Right kidney (tissue), 1 donor: ENCODE measurements around the gene FBLN1.
"Not testable (repeated sequence)": the region's sequence is repeated elsewhere in the genome, so short reads cannot be mapped to it uniquely, and the experiment has no call there.

Source experiments
- DNase-seq: peaks from one replicate; pipeline ENCODE4 v3.0.0-alpha.2; 2016

The FBLN1 gene

GRCh38 chr22:45547016-45547345, 44.3 kb downstream of the FBLN1 start:
- DNase-seq = no peak

GRCh38 chr22:45547731-45548130, 45.0 kb downstream of the FBLN1 start:
- DNase-seq = no peak

GRCh38 chr22:45548247-45548840, 45.7 kb downstream of the FBLN1 start:
- no peak for DNase-seq

DNA sequence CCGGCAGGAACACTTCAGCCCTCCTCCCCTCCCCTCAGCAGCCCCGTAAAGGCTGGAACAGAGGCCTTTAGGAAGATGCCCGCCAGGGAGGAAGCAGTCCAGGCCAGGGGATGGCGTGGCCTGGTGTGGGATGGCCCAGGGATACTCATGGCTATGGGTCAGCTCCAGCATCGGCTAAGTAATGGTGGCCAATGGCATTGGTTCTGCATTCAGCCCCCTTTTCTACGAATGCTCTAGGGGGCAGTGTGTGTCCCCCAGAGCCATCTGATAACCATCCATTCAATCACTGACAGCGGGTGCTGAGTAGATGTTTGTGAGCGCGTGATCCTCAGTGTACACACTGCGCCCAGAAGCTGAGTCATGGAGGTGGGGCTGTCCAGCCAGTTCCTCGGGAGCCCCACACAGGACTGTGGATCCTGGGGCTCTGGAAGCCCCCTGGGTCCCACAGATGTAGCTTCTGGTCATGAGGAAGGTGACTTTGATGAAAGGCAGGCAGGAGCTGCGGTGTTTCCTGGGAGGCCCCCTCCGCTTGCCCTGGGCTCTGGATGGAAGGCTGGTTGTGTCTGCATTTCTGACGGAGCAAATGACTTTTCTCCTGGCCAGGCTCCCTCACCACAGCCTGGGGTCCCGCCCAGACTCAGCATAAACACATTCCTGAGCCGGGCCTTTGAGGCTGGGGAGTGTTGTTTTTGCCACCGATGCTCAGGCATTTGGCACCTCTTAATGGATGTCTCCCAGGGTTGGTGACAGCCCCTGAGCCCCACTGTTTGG, 46.5 kb downstream of the FBLN1 start:
- DNase-seq = no peak

DNA sequence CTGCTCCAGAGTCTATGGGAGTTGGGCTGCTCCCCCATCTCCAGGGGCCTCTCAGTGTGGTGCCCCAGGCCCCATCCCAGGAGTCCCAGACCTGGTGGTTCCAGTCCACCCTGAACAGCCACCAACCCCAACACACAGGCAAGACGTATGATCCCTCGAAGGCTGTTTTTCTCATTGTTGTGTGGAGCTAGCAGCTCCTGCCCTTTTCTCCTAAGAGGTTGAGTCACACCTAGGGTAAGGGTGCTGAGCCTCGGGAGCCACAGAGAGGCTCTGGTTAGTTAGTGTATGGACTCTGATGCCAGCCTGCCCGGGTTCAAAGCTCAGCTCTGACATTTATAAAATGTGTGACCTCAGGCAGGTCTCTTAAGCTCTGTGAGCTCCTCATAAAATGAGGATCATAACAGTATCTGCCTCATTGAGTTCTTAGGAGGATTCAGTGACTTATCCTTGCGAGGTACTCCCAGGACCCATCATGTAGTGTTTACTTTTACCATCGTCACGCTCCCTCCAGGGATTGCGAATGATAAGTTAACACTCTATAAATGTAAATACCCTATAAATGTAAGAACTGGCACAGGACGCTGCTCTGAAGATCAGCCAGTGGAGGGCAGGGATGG, 47.2 kb downstream of the FBLN1 start:
- DNase-seq = no peak

DNA sequence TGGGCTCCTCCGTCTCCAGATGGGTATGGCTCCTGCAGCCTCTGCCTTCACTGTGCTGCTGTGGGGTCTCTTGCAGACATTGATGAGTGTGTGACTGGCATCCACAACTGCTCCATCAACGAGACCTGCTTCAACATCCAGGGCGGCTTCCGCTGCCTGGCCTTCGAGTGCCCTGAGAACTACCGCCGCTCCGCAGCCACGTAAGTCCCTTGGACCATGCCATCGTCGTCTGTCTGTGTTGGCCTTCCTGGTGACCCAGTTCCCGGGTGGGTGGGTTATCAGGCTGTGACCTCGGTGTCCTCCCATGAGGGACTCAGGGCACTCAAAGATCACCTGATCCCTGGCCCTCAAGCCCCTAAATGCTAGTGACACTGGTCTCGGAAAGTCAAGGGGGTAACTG, 47.7 kb downstream of the FBLN1 start:
- DNase-seq = no peak

- DNase-seq = no peak
Observed at GRCh38 chr22:45550891-45551290, 48.2 kb downstream of the FBLN1 start.

- no peak for DNase-seq
Observed at GRCh38 chr22:45551310-45552016, 48.8 kb downstream of the FBLN1 start.

DNA sequence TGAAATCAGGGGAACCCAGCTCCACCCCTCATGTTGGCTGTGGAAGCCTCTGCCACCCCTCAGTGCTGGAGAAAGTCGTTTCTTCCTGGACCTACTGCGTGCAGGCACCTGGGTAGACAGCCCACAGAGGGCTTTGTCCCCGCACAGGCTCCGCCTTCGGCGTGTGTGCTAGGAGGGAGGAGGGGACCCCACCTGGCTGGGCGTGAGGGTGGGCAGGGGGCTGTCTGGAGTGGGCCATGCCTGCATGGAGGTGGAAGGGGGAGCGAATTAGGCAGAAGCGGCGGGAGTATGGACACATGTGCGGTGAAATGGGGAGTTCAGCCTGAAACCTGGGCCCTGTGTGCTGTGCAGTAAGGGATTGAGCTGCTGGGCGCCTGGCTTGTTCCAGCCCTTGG, 49.3 kb downstream of the FBLN1 start:
- DNase-seq = no peak

GRCh38 chr22:45552580-45553350, 50.1 kb downstream of the FBLN1 start:
- peak; percentile 70 for DNase-seq

DNA sequence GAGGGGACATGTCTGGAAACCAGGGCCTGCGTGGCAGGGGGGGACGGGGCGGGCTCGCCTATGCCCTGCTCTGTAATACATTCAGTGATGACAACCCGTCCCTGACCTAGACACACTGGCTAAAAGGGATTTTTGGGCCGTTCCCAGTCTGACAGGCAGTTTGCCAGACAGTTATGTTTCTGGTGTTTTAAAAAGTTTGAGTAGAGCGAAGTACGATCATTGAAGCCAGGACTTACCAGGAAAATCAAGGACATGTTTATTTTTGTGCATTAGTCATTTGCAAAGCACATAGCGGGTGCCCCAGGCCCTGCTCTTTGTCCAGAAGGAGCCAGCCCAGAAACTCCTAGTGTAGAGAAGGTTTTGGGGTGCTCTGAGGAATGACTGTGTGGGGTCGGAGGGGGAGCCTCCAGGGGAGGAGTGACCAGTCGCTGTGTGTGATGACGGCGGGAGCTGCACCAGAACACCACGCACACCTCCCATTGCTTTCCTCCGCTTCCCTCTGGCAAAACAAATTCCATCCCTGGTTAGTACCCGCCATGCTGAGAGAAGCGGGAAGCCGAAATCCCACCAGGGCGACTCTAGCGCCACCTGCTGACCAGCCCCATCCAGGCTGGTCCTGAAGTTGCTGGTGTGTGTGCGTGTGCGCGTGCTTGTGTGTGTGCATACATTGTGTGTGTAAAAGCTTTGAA, 50.8 kb downstream of the FBLN1 start:
- DNase-seq = peak; percentile 79

DNA sequence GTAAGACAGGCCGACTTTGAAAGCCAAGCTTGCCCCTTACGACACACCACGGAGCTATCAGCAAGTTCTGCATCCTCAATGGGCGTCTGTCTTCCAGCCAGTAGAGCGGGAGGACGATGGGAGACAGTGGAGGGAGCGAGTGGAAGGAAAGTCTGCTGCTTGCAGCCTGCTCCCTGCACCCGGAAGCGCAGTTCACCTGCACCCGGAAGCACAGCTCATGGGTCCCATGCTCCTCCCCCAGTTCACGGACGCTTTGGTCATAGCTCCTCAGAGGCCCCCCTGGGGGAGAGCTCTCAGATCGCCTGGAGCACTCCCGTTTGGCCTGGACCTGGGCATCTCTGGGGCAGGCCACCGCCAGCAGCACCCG, 51.3 kb downstream of the FBLN1 start:
- DNase-seq = no peak

- no peak for DNase-seq
Observed at GRCh38 chr22:45554861-45555260, 52.2 kb downstream of the FBLN1 start.

DNA sequence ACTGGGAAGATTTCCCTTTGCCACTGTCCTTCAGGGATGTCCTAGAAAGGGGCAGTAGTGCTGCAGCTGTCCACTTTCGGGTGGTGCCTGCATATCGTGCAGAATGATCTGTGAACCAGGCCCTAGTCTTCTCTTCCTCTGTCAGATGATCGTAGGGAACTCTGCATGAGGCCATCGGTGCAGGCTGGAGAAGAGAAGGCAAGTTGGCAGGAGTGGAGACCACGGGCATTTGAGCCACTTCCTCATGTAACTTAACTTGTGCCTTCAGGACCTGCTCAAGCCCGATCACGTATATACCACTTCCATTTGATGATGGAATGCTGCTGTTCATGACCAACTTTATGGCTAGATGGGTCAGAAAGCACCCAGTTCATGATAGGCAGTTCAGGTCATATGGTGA, 55.2 kb downstream of the FBLN1 start:
- DNase-seq = not testable (repeated sequence)

DNA sequence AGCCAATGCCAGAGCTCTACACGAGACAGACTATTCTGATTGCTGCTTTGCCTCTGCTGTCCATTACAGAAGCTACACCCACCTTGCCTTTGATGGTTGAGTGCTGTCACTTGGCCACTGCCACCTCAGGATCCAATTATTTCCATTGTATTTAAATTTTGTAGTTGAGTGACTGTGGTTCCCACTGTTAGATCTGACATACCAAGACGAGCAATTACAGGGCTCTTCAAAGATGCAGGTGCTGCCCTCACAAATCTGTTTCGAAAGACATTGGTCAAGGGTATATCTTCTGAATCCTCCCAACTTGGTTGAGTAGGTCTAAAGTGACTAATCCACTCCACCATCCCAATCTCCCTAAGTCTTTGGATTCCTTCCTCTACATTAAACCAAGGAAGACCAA, 57.4 kb downstream of the FBLN1 start:
- not testable (repeated sequence) for DNase-seq

DNA sequence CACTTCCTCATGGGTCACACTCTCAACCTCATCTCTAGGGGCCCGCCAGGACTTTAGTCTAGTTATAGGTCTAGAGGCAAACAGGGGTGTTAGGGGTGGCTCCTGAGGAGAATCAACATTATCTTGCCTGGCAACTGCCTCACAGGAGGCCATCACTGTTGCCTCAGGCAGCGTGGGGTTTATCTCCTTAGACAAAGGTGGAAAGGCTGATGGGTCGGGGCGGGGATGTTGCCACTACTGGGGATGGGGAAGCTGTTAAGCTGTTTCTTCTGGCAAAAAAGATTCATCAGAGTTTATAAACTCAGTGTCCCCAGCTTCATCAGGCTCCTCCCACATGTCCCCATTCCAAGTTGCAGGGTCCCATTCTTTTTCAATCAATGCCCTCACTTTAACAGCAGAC, 58.1 kb downstream of the FBLN1 start:
- not testable (repeated sequence) for DNase-seq

DNA sequence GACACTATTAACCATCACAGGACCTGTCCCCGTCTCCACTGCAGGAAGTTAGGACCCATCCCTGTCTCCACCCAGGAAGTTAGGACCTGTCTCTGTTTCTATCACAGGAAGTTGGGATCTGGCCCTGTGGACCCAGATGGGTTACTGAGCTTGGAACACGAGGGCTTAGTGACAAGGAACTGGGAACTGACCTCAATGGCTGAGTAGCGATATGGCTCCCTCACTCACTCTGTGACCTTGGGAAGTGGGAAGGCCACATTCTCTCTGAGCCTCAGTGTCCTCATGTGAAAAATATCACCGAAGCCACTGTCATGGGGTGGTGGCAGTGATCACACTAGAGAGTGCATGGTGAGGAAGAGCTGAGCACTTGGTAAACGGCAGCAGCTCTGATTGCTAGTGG, 59.4 kb downstream of the FBLN1 start:
- no peak for DNase-seq

DNA sequence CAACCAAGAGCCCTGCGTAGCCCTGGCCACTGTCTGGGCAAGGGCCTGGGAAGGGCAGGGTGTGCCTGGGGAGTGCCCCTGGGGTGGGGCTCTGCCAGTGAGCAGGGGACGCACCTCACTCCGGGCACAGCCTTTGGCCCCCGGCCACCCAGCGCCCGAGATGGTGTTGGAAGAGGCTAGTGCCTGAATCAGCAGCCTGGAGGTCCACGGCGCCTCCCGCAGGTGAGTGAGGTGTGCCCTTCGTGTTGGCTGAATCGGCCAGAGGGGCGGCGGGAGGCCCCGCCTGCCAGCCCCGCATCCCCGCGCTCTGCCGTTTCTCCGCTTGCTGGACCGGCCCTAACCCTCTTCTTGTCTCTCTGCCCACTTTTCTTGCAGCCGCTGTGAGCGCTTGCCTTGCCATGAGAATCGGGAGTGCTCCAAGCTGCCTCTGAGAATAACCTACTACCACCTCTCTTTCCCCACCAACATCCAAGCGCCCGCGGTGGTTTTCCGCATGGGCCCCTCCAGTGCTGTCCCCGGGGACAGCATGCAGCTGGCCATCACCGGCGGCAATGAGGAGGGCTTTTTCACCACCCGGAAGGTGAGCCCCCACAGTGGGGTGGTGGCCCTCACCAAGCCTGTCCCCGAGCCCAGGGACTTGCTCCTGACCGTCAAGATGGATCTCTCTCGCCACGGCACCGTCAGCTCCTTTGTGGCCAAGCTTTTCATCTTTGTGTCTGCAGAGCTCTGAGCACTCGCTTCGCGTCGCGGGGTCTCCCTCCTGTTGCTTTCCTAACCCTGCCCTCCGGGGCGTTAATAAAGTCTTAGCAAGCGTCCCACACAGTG, 60.1 kb downstream of the FBLN1 start:
- DNase-seq = no peak

- DNase-seq = no peak
Observed at GRCh38 chr22:45563362-45564040, 60.8 kb downstream of the FBLN1 start.

- no peak for DNase-seq
Observed at GRCh38 chr22:45564349-45565030, 61.8 kb downstream of the FBLN1 start.
